Activated naive CD8-positive, alpha-beta T cell (primary cell): ENCODE results near the gene AP1G1.
A peak's percentile ranks its signal among the peaks of the same experiment; 100 is the strongest.
"Not testable (repeated sequence)": the region's sequence is repeated elsewhere in the genome, so short reads cannot be mapped to it uniquely, and the experiment has no call there.

ENCODE experiments used
- H3K27ac Mint-ChIP-seq: one replicate; pipeline ENCODE4 v1.8.0; 2021; ENCODE audit warnings: mixed read lengths
- H3K27me3 Mint-ChIP-seq: one replicate; pipeline ENCODE4 v1.8.0; 2021; ENCODE audit warnings: mixed read lengths
- H3K36me3 Mint-ChIP-seq: one replicate; pipeline ENCODE4 v1.8.0; 2021; ENCODE audit warnings: mixed read lengths
- H3K4me1 Mint-ChIP-seq: one replicate; pipeline ENCODE4 v1.8.0; 2021; ENCODE audit warnings: low read depth, mixed read lengths
- H3K4me3 Mint-ChIP-seq: one replicate; pipeline ENCODE4 v1.8.0; 2021; ENCODE audit warnings: mild to moderate bottlenecking, mixed read lengths
- H3K9me3 Mint-ChIP-seq: one replicate; pipeline ENCODE4 v1.8.0; 2021; ENCODE audit warnings: low read depth, mixed read lengths

AP1G1 gene

DNA sequence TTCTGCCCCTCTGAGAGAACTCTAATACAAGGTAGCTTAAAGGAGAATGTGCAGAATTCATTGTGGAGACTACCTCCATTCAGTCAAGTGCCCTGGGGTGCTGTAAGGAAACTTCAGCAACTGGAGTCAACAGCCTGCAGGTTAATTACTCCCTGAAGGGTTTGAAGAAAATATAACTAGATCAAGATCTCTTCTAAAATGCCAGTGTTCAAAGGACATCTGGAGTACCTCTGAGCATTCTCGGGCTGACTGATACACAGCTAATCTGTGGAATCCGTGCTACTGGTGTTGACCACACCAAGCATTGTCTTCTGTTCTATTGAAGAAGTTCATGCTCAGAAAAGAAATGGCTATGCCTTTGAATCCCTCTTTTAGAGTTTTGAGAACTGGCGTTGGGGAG, 25.7 kb upstream of the AP1G1 start:
- Mint-ChIP-seq H3K27me3 (no peaks in the 10 kb centered on the region), H3K4me3 (no peak overlapping the region), H3K36me3 (no peaks in the 10 kb centered on the region), H3K9me3 (no peaks in the 10 kb centered on the region), H3K27ac (no peak overlapping the region), H3K4me1 (no peaks in the 10 kb centered on the region)

DNA sequence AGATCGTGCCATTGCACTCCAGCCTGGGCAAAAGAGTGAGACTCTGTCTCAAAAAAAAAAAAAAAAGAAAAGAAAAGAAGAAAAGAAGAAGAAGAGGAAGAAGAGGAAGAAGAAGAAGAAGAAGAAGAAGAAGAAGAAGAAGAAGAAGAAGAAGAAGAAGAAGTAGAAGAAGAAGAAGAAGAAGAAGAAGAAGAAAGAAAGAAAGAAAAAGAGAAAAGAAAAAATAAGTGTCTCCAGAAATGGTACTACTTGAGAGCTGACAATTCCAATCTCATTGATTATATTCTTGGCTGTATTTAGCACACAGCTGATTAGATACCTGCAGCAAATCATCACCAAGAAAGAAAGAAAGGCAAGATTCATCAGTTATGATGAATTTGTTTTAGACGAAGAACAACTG, 23.5 kb upstream of the AP1G1 start:
- not testable (repeated sequence) for H3K4me1 Mint-ChIP-seq, H3K9me3 Mint-ChIP-seq, H3K27ac Mint-ChIP-seq, H3K36me3 Mint-ChIP-seq, H3K4me3 Mint-ChIP-seq, H3K27me3 Mint-ChIP-seq

DNA sequence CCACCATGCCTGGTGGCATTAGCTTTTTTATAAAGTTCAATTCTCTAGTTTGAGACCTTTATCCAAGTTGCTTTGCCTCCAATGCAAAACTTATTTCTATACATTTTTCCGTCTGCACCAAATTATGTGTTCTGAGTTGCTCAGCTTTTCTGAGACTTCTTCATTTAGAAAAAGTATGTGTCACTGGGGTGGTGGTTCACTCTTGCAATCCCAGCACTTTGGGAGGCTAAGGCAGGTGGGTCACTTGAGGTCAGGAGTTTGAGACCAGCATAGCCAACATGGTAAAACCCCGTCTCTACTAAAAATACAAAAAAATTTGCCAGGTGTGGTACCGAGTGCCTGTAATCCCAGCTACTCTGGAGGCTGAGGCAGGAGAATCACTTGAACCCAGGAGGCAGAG, 23.1 kb upstream of the AP1G1 start:
- not testable (repeated sequence) for H3K27me3 Mint-ChIP-seq, H3K36me3 Mint-ChIP-seq, H3K4me3 Mint-ChIP-seq, H3K27ac Mint-ChIP-seq, H3K9me3 Mint-ChIP-seq, H3K4me1 Mint-ChIP-seq

DNA sequence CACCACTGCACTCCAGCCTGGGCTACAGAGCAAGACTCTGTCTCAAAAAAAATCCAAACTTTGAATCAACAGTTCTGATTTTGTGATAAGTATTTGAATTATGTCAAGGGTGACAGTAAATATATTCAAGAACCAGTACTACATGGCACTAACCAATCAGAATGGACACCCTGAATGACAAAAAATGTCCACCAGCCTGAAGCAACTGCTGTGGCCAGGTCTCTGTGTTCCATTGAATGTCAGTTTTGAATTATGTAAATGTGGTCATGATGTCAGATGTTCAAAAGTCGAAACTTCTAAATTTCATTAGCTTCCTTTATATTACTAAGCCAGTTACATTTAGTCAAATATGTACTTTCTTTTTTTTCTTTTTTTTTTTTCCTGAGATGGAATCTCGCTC, 21.7 kb upstream of the AP1G1 start:
- Mint-ChIP-seq H3K27ac (no peak overlapping the region), H3K4me1 (no peaks in the 10 kb centered on the region), H3K4me3 (no peak overlapping the region)

DNA sequence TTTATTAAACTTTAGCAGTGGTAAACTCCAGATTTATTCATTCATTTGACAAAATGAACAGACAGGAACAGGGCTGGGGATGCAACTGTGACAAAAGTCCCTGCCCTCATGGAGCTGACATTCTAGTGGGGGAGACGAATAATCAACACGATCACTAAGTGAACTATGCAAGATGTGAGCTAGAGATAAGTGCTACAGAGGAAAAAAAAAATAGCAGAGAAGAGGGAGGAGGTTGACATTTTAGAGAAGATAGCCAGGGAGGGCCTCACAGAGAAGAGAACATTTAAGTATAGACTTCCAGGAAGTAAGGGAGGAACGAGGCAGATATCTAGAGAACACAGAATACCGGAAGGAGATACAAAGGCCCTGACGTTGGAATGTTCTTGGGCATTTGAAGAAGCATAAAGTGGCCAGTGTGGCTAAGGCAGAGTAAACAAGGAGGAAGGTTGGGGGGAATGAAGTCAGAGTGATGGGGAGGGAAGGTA, 17.9 kb upstream of the AP1G1 start:
- Mint-ChIP-seq H3K4me1 (no peaks in the 10 kb centered on the region), H3K9me3 (no peaks in the 10 kb centered on the region), H3K36me3 (peaks cover 10% of the 10 kb centered on the region), H3K27me3 (no peaks in the 10 kb centered on the region), H3K27ac (no peak overlapping the region), H3K4me3 (no peak overlapping the region)

More for the DNA sequence above, 21.7 kb upstream of the AP1G1 start:
- no peaks in the 10 kb centered on the region for H3K27me3 Mint-ChIP-seq
- peaks cover 7% of the 10 kb centered on the region for H3K36me3 Mint-ChIP-seq
- H3K9me3 Mint-ChIP-seq = no peaks in the 10 kb centered on the region

DNA sequence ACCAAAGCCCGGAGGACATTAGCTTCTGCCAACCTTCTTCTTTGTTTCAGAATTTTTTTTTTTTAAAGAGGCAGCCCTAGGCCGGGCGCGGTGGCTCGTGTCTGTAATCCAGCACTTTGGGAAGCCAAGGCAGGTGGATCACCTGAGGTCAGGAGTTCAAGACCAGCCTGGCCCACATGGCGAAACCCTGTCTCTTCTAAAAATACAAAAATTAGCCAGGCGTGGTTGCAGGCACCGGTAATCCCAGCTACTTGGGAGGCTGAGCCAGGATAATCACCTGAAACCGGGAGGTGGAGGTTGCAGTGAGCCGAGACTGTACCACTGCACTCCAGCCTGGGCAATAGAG, 8.5 kb upstream of the AP1G1 start:
- not testable (repeated sequence) for H3K36me3 Mint-ChIP-seq, H3K9me3 Mint-ChIP-seq, H3K4me3 Mint-ChIP-seq, H3K4me1 Mint-ChIP-seq, H3K27ac Mint-ChIP-seq, H3K27me3 Mint-ChIP-seq

DNA sequence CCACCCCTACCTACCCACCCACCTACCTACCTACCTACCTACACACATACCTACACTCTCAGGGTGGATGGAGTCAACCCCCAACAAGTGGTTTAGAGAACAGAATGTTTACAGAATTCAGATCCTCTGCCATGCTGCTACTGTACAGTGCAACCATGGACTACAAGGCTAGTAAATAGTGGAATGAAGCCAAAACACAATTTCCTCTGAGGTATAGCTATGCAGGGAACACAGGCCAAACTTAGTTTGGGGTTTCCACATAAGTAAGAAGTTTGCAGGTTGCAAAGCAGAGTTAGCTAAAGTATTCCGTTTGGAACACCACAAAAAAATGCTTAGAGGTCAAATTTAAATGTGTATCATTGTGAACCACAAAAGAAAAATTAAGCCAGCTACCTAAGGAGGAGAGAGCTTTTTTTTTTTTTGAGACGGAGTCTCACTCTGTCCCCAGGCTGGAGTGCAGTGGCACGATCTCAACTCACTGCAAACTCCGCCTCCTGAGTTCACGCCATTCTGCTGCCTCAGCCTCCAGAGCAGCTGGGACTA, 2.7 kb upstream of the AP1G1 start:
- Mint-ChIP-seq H3K9me3 (no peaks in the 10 kb centered on the region), H3K36me3 (no peaks in the 10 kb centered on the region), H3K27ac (peak overlapping the region; percentile 22), H3K4me3 (no peak overlapping the region), H3K4me1 (peaks cover 26% of the 10 kb centered on the region), H3K27me3 (no peaks in the 10 kb centered on the region)

DNA sequence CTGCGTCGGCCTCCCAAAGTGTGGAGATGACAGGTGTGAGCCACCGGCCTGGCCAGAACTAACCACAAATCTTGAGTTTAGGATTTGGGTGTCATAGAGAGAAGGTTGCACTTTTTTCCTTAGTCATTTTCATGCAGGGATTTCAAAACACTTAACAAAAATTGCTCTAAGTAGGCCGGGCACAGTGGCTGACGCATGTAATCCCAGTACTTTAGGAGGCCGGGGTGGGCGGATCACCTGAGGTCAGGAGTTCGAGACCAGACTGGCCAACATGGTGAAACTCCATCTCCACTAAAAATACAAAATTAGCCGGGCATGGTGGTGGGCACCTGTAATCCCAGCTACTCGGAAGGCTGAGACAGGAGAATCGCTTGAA, 1.5 kb upstream of the AP1G1 start:
- not testable (repeated sequence) for H3K27ac Mint-ChIP-seq, H3K9me3 Mint-ChIP-seq, H3K36me3 Mint-ChIP-seq, H3K27me3 Mint-ChIP-seq
- Mint-ChIP-seq H3K4me1 (peaks cover 29% of the 10 kb centered on the region), H3K4me3 (peak overlapping the region; percentile 92)

DNA sequence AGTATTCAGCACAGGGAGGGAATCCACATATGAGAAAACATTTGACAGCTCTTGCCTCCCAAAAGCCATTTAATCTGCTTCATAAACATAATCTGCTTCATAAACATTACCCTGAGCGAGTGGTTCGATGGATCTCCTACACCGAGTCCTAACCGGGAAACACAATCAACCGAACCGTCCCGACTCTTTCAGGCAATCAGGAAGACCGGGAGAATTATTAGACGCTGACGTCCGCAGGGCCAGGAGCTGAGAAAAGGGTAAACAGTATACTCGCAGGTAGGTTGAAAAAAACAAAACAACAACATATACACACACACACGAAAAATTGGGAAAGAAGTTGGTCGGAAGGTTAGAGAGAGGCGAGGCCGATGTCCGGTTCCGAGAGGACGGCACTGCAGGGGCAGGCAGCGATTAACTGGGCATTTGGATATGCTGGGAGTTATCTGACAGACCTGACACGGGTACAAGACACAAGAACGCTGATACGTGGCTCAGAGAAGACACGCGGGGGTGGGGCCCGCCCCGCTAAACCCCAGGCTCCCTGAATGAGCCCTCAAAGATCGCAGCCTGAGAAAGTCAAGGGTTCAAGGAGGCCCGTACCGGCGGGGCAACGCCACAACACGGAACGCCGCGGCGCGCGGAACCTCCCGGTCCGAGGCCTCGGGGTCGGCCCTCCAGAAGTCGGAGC, 585 bp downstream of the AP1G1 start:
- Mint-ChIP-seq H3K27ac (peak overlapping the region; percentile 100), H3K4me1 (peaks cover 39% of the 10 kb centered on the region), H3K36me3 (peaks cover 2% of the 10 kb centered on the region), H3K27me3 (no peaks in the 10 kb centered on the region), H3K9me3 (no peaks in the 10 kb centered on the region), H3K4me3 (peak overlapping the region; percentile 92)

DNA sequence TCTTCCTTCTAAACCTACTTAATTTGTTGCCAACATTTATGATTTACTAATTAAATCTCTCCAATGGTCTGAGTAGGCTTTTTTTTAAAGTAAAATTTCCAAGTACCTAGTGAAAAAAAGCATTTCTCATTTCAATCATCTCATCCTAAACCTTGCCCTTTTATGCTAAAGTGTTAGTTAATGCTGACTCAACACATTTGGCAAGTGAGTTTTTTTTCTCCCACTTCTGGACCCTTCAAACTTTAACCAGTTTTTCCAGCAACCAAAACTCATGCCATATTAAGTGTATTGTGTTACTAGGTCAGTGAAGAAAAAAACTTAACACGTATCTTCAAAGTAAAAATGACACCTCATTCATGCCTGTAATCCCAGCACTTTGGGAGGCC, 5.3 kb downstream of the AP1G1 start:
- peaks cover 2% of the 10 kb centered on the region for H3K36me3 Mint-ChIP-seq
- H3K4me1 Mint-ChIP-seq = peaks cover 31% of the 10 kb centered on the region
- peak overlapping the region; percentile 77 for H3K27ac Mint-ChIP-seq
- no peak overlapping the region for H3K4me3 Mint-ChIP-seq
- no peaks in the 10 kb centered on the region for H3K27me3 Mint-ChIP-seq
- H3K9me3 Mint-ChIP-seq = no peaks in the 10 kb centered on the region

DNA sequence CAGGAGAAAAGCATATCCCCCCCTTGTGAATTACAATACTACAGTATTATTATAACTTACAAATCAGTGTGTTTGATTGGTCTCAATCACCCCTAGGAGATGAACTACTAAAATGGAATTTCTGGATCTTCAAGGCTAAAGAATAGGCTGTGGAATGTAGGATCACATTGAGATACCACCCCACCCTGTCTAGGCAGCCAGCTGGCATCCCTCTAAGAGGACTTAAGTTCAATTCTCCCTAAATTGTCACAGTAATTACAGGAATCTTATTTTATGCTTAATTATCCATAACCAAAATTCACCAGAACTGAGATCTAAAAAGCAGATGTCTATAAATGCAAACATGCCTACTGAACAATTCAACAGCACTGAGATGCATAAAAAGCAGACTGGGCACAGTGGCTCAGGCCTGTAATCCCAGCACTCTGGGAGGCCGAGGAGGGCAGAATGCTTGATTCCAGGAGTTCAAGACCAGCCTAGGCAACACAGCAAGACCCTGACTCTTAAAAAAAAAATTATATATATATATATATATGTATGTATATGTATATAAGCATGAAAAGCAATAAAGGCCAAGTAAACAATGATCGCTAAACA, 12.0 kb downstream of the AP1G1 start:
- Mint-ChIP-seq H3K4me3 (no peak overlapping the region), H3K9me3 (no peaks in the 10 kb centered on the region), H3K4me1 (peaks cover 51% of the 10 kb centered on the region), H3K36me3 (peaks cover 5% of the 10 kb centered on the region), H3K27ac (peak overlapping the region; percentile 62), H3K27me3 (no peaks in the 10 kb centered on the region)

DNA sequence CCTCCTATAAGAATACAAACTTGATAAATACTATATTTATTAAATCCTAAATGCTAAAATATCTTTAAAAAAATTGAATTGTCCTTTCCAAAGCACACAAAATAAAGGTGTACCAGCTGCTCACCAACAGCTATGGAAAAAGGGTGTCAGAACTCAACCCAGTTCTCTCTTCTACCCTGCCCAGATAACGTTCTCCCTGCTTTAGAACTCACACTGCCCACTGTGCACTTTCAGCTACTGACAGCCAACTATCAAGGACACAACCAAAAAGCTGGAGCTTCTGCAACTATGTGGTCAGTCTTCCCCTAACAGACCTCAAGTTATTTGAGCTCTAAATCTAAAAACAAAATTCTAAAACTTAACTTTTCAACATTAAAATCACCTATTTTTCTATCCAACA, 13.7 kb downstream of the AP1G1 start:
- Mint-ChIP-seq H3K4me1 (peaks cover 60% of the 10 kb centered on the region), H3K27me3 (no peaks in the 10 kb centered on the region), H3K4me3 (no peak overlapping the region), H3K9me3 (no peaks in the 10 kb centered on the region), H3K27ac (peak overlapping the region; percentile 69), H3K36me3 (peaks cover 5% of the 10 kb centered on the region)

DNA sequence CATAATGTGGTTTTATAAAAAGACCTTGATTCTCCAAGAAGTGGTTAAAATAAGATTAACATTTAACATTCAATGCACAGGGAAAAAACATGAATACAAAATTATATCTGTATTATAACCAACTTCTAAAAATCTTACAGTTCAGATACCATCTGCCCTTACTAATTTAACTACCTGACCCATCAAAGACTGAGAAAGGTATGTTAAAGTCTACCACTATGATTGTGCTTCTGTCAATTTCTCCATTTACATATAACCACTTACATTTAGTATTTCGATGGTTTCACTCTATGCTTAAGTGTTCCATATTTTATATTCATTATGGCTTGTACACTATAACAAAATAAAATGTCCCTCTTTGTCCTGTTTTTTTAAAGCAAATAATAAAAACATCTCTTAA, 14.6 kb downstream of the AP1G1 start:
- peaks cover 6% of the 10 kb centered on the region for H3K36me3 Mint-ChIP-seq
- no peaks in the 10 kb centered on the region for H3K27me3 Mint-ChIP-seq
- no peak overlapping the region for H3K4me3 Mint-ChIP-seq
- no peak overlapping the region for H3K27ac Mint-ChIP-seq
- H3K4me1 Mint-ChIP-seq = peaks cover 64% of the 10 kb centered on the region
- no peaks in the 10 kb centered on the region for H3K9me3 Mint-ChIP-seq

DNA sequence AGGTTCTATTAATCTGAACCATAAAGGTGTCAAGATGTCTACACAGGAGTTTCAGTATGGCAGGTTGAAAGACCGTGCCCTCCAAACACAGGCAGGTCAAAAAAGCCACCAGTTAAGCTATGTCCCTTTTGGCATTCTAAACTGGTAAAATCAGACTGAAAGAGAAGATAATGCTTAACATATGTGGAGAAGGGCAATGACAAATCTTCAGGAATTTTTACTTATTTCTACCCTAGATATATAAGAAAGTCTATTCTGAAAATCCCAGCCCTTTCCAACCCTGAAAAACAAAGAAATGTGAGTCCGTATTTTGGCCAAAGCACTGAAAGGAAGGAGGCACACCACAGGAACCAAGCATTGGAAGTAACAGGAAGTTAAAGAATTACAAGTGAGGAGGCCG, 16.5 kb downstream of the AP1G1 start:
- Mint-ChIP-seq H3K4me1 (peaks cover 68% of the 10 kb centered on the region), H3K36me3 (peaks cover 9% of the 10 kb centered on the region), H3K27me3 (no peaks in the 10 kb centered on the region), H3K9me3 (no peaks in the 10 kb centered on the region), H3K27ac (peak overlapping the region; percentile 34), H3K4me3 (peak overlapping the region; percentile 30)

DNA sequence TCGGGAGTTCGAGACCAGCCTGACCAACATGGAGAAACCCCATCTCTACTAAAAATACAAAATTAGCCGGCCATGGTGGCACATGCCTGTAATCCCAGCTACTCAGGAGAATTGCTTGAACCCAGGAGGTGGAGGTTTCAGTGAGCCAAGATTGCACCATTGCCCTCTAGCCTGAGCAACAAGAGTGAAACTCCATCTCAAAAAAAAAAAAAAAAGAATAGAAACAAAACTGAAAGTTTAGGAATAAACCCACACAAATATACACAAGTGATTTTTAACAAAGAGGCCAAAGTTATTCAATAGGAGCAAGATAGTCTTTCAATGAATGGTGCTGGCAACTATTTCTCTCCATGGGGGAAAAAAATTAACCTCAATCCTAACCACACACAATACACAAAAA, 18.3 kb downstream of the AP1G1 start:
- H3K9me3 Mint-ChIP-seq, H3K36me3 Mint-ChIP-seq, H3K27ac Mint-ChIP-seq, H3K27me3 Mint-ChIP-seq: not testable (repeated sequence)
- Mint-ChIP-seq H3K4me1 (peaks cover 52% of the 10 kb centered on the region), H3K4me3 (peak overlapping the region; percentile 28)

DNA sequence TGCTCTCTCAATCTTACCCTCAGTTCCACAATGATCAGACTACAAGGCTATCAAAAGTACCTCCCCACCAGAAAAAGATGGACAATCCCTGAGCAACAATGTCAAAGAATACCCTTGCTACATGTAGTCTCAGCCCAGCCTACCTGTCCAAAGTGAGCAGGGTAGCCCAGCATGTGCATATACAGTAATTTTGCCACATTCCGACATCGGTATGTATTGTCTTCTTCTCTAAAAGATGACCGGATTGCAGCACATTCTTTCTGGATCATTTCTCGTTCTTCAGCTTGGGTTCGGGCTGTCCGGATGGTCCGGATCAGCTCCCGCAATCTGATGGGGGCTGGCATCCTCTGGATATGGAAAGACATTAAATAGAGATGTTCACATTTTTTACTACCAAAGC, 19.5 kb downstream of the AP1G1 start:
- peaks cover 7% of the 10 kb centered on the region for H3K36me3 Mint-ChIP-seq
- H3K4me3 Mint-ChIP-seq = no peak overlapping the region
- peaks cover 45% of the 10 kb centered on the region for H3K4me1 Mint-ChIP-seq
- no peaks in the 10 kb centered on the region for H3K27me3 Mint-ChIP-seq
- H3K9me3 Mint-ChIP-seq = no peaks in the 10 kb centered on the region
- H3K27ac Mint-ChIP-seq = no peak overlapping the region
